GM13977 (cell line): ENCODE measurements around the gene PTPN3.
"Not testable (repeated sequence)": the region's sequence is repeated elsewhere in the genome, so short reads cannot be mapped to it uniquely, and the experiment has no call there.

Experiments
- DNase-seq: peaks from one replicate; pipeline ENCODE4 v3.0.0; 2012; ENCODE audit warnings: low spot score
- CTCF ChIP-seq: IDR thresholded peaks from 2 replicates; pipeline ENCODE4 v1.5.1; 2012; ENCODE audit warnings: mild to moderate bottlenecking, control low read depth; ENCODE audit not compliant: insufficient read depth; ENCODE audit errors: extremely low read depth, missing control alignments
- in situ Hi-C: fragments of 300-500 bp; cut with MboI; formaldehyde crosslinking; loops from one replicate; pipeline ENCODE4 v1.12.0; 2022; ENCODE audit warnings: low sequenced_read_pairs, low pct_unique_long_range_greater_than_20kb, mixed read lengths, inconsistent platforms; ENCODE audit not compliant: unreplicated experiment

The PTPN3 gene

GRCh38 chr9:109517901-109518377 is 19.8 kb upstream of the PTPN3 start:
- in situ Hi-C loops = no loop called here
- no peak for TF ChIP-seq CTCF
- no peak for DNase-seq

- no peak for DNase-seq
- in situ Hi-C loops = no loop called here
- TF ChIP-seq CTCF = no peak
Measured at GRCh38 chr9:109513871-109514270, 15.8 kb upstream of the PTPN3 start.

GRCh38 chr9:109512170-109512756 is 14.2 kb upstream of the PTPN3 start:
- no peak for DNase-seq
- in situ Hi-C loops = no loop called here
- no peak for TF ChIP-seq CTCF

GRCh38 chr9:109510506-109510905 is 12.4 kb upstream of the PTPN3 start:
- no peak for TF ChIP-seq CTCF
- DNase-seq = no peak
- in situ Hi-C loops = no loop called here

GRCh38 chr9:109510042-109510441 is 11.9 kb upstream of the PTPN3 start:
- DNase-seq, in situ Hi-C loops: not testable (repeated sequence)

- DNase-seq = no peak
- in situ Hi-C loops = no loop called here
- no peak for TF ChIP-seq CTCF
Measured at GRCh38 chr9:109509611-109510010, 11.5 kb upstream of the PTPN3 start.

GRCh38 chr9:109507421-109507838 is 9.3 kb upstream of the PTPN3 start:
- in situ Hi-C loops = no loop called here
- DNase-seq = no peak
- no peak for TF ChIP-seq CTCF
